GM18498 (cell line): Measurements from ENCODE around the gene TARP.

Source experiments
- ATAC-seq: cut with Tn5 transposase; IDR thresholded peaks from one replicate; pipeline ENCODE4 v1.9.1; 2021; ENCODE audit warnings: mild to moderate bottlenecking, moderate library complexity; ENCODE audit not compliant: unreplicated experiment

Gene TARP

GRCh38 chr7:38273286-38273995 is at the start of gene TARP:
Gene TARP, minus strand, starts transcription at chr7:38273636.
- ATAC-seq = no peak

GRCh38 chr7:38323156-38323555 is 49.7 kb upstream of the TARP start:
- no peak for ATAC-seq

- ATAC-seq = no peak
Measured at GRCh38 chr7:38322461-38322860, 49.0 kb upstream of the TARP start.

GRCh38 chr7:38321967-38322366 is 48.5 kb upstream of the TARP start:
- ATAC-seq = no peak

GRCh38 chr7:38321515-38321944 is 48.1 kb upstream of the TARP start:
- no peak for ATAC-seq

GRCh38 chr7:38321050-38321449 is 47.6 kb upstream of the TARP start:
- ATAC-seq = no peak

- ATAC-seq = no peak
Measured at GRCh38 chr7:38319873-38320272, 46.4 kb upstream of the TARP start.

GRCh38 chr7:38318803-38319416 is 45.5 kb upstream of the TARP start:
- peak; percentile 60 for ATAC-seq

GRCh38 chr7:38318241-38318640 is 44.8 kb upstream of the TARP start:
- no peak for ATAC-seq

GRCh38 chr7:38317515-38317914 is 44.1 kb upstream of the TARP start:
- no peak for ATAC-seq

- no peak for ATAC-seq
Measured at GRCh38 chr7:38316733-38317360, 43.4 kb upstream of the TARP start.

GRCh38 chr7:38315410-38315809 is 42.0 kb upstream of the TARP start:
- no peak for ATAC-seq

GRCh38 chr7:38312821-38313220 is 39.4 kb upstream of the TARP start:
- no peak for ATAC-seq

- peak; percentile 75 for ATAC-seq
Measured at GRCh38 chr7:38311329-38311937, 38.0 kb upstream of the TARP start.

GRCh38 chr7:38310591-38311101 is 37.2 kb upstream of the TARP start:
- no peak for ATAC-seq

- ATAC-seq = no peak
Measured at GRCh38 chr7:38309555-38309954, 36.1 kb upstream of the TARP start.

- no peak for ATAC-seq
Measured at GRCh38 chr7:38308140-38308539, 34.7 kb upstream of the TARP start.

GRCh38 chr7:38307640-38308039 is 34.2 kb upstream of the TARP start:
- ATAC-seq = no peak

GRCh38 chr7:38306914-38307313 is 33.5 kb upstream of the TARP start:
- no peak for ATAC-seq

- ATAC-seq = no peak
Measured at GRCh38 chr7:38306171-38306570, 32.7 kb upstream of the TARP start.

- ATAC-seq = no peak
Measured at GRCh38 chr7:38303866-38304265, 30.4 kb upstream of the TARP start.

- no peak for ATAC-seq
Measured at GRCh38 chr7:38300175-38300574, 26.7 kb upstream of the TARP start.
